Measurements from ENCODE around the gene EPAS1.
A peak's percentile ranks its signal among the peaks of the same experiment; 100 is the strongest.

The EPAS1 gene

GRCh38 chr2:46410273-46411244, 113.4 kb downstream of the EPAS1 start:
- Mint-ChIP-seq H3K27ac (no peak overlapping the region), H3K27me3 (no peaks in the 10 kb centered on the region), H3K4me1 (ENCODE audit: low read depth) (no peaks in the 10 kb centered on the region), H3K9me3 (peaks cover 5% of the 10 kb centered on the region), H3K36me3 (ENCODE audit: low read depth) (no peaks in the 10 kb centered on the region), H3K4me3 (no peak overlapping the region)

DNA sequence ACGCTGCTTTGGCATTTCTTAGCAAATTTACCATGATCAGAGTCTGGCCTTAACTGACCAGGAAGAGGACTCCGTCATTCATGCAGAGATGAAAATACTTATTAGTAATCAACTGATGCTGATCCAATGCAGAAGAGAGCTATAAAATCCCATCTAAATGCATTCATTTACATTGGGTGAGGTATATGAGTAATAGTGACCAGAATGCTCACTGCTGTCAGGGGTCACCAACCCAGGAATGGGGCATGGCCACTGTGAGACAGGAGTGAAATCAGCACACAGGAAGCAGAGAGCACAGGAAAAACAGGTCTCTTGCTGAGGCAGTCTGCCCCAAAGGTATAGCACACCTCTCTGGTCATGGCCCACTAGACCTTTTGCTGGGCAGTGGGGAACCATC, 114.0 kb downstream of the EPAS1 start:
- Mint-ChIP-seq H3K36me3 (ENCODE audit: low read depth) (peaks cover 3% of the 10 kb centered on the region), H3K9me3 (peaks cover 8% of the 10 kb centered on the region)

GRCh38 chr2:46411985-46412384, 114.8 kb downstream of the EPAS1 start:
- Mint-ChIP-seq H3K27ac (no peak overlapping the region), H3K4me3 (no peak overlapping the region), H3K4me1 (ENCODE audit: low read depth) (no peaks in the 10 kb centered on the region), H3K36me3 (ENCODE audit: low read depth) (peaks cover 11% of the 10 kb centered on the region), H3K27me3 (peaks cover 3% of the 10 kb centered on the region), H3K9me3 (peaks cover 15% of the 10 kb centered on the region)

More for the DNA sequence above, 114.0 kb downstream of the EPAS1 start:
- H3K27ac Mint-ChIP-seq, result no peak overlapping the region
- no peak overlapping the region for H3K4me3 Mint-ChIP-seq
- H3K27me3 Mint-ChIP-seq, result no peaks in the 10 kb centered on the region
- H3K4me1 Mint-ChIP-seq (ENCODE audit: low read depth), result no peaks in the 10 kb centered on the region

- H3K27ac Mint-ChIP-seq, result no peak overlapping the region
- H3K27me3 Mint-ChIP-seq, result peaks cover 3% of the 10 kb centered on the region
- no peak overlapping the region for H3K4me3 Mint-ChIP-seq
- no peaks in the 10 kb centered on the region for H3K4me1 Mint-ChIP-seq (ENCODE audit: low read depth)
- peaks cover 11% of the 10 kb centered on the region for H3K36me3 Mint-ChIP-seq (ENCODE audit: low read depth)
- peaks cover 23% of the 10 kb centered on the region for H3K9me3 Mint-ChIP-seq
Observed at GRCh38 chr2:46413111-46413510, 115.9 kb downstream of the EPAS1 start.

GRCh38 chr2:46413631-46414030, 116.4 kb downstream of the EPAS1 start:
- H3K4me3 Mint-ChIP-seq, result no peak overlapping the region
- H3K27ac Mint-ChIP-seq, result no peak overlapping the region
- H3K36me3 Mint-ChIP-seq (ENCODE audit: low read depth), result peaks cover 11% of the 10 kb centered on the region
- H3K4me1 Mint-ChIP-seq (ENCODE audit: low read depth), result no peaks in the 10 kb centered on the region
- peaks cover 3% of the 10 kb centered on the region for H3K27me3 Mint-ChIP-seq
- H3K9me3 Mint-ChIP-seq, result peaks cover 26% of the 10 kb centered on the region

DNA sequence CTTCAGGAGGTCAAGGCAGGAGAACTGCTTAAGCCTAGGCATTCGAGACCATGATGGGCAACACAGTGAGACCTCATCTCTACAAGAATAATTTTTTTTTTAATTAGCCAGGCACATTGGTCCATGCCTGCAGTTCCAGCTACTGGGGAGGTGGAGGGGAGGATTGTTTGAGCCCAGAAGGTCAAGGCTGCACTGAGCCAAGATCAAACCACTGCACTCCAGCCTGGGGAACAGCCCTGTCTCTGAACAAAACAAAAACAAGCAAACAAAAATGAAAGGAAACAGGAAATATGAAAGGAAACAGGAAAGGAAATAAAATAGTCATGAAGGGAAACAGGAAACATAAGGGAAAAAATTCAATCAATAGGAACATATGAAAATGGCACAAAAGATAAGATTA, 117.5 kb downstream of the EPAS1 start:
- H3K4me1 Mint-ChIP-seq (ENCODE audit: low read depth), result no peaks in the 10 kb centered on the region
- peaks cover 3% of the 10 kb centered on the region for H3K27me3 Mint-ChIP-seq
- no peak overlapping the region for H3K4me3 Mint-ChIP-seq
- H3K9me3 Mint-ChIP-seq, result peaks cover 29% of the 10 kb centered on the region
- peaks cover 11% of the 10 kb centered on the region for H3K36me3 Mint-ChIP-seq (ENCODE audit: low read depth)
- H3K27ac Mint-ChIP-seq, result no peak overlapping the region

GRCh38 chr2:46416280-46416679, 119.1 kb downstream of the EPAS1 start:
- Mint-ChIP-seq H3K4me3 (no peak overlapping the region), H3K36me3 (ENCODE audit: low read depth) (peaks cover 11% of the 10 kb centered on the region), H3K4me1 (ENCODE audit: low read depth) (no peaks in the 10 kb centered on the region), H3K27me3 (peaks cover 3% of the 10 kb centered on the region), H3K27ac (no peak overlapping the region), H3K9me3 (peaks cover 30% of the 10 kb centered on the region)

DNA sequence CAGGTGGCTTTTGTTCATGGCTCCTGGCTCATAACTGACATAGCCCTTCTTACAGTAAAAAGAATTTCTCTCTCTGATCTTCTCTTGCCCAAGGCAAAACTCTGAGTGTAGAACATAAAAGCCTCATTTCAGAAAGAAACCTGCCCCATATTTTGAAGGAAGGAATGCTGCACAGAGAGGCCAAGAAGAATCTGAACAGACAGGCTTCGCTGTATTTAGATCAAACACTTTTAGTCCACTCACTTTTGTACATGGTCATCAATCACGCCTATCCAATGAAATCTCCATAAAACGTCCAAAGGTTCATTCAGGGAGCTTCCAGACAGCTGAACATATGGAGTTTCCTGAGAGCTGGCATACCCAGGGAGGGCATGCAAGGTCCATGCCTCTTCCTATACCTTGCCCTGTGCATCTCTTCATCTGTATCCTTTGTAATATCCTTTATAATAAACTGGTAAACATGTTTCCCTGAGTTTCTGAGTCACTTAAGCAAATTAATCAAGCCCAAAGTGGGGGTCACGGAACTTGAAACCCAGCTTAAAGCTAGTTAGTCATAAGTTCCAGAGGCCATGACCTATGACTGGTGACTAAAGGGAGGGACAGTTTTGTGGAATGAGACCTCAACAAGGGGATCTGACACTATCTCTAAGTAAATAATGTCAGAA, 119.7 kb downstream of the EPAS1 start:
- Mint-ChIP-seq H3K27me3 (peaks cover 3% of the 10 kb centered on the region), H3K9me3 (peaks cover 30% of the 10 kb centered on the region), H3K4me1 (ENCODE audit: low read depth) (no peaks in the 10 kb centered on the region), H3K36me3 (ENCODE audit: low read depth) (peaks cover 11% of the 10 kb centered on the region), H3K27ac (no peak overlapping the region), H3K4me3 (no peak overlapping the region)

- H3K4me1 Mint-ChIP-seq (ENCODE audit: low read depth), result peaks cover 4% of the 10 kb centered on the region
- H3K36me3 Mint-ChIP-seq (ENCODE audit: low read depth), result peaks cover 11% of the 10 kb centered on the region
- H3K27me3 Mint-ChIP-seq, result peaks cover 3% of the 10 kb centered on the region
- H3K27ac Mint-ChIP-seq, result no peak overlapping the region
- no peak overlapping the region for H3K4me3 Mint-ChIP-seq
- H3K9me3 Mint-ChIP-seq, result peaks cover 25% of the 10 kb centered on the region
Observed at GRCh38 chr2:46420945-46421344, 123.7 kb downstream of the EPAS1 start.

DNA sequence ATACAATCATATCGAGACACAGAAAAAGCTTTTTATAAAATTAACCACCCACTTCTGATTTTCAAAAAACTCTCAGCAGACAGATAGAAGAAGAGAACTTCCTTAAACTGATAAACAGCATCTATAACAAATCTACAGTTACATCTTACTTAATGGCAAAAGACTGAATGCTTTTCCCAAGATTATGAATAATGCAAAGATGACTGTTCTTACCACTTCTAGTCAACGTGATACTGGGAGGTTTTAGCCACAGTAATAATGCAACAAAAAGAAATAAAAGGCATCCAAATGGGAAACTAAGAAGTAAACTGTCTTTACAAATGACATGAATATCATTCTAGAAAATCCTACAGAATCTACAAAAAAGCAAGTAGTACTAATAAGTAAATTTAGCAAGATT, 124.2 kb downstream of the EPAS1 start:
- H3K4me1 Mint-ChIP-seq (ENCODE audit: low read depth), result peaks cover 4% of the 10 kb centered on the region
- H3K36me3 Mint-ChIP-seq (ENCODE audit: low read depth), result peaks cover 7% of the 10 kb centered on the region
- no peak overlapping the region for H3K27ac Mint-ChIP-seq
- peaks cover 3% of the 10 kb centered on the region for H3K27me3 Mint-ChIP-seq
- peaks cover 21% of the 10 kb centered on the region for H3K9me3 Mint-ChIP-seq
- no peak overlapping the region for H3K4me3 Mint-ChIP-seq

DNA sequence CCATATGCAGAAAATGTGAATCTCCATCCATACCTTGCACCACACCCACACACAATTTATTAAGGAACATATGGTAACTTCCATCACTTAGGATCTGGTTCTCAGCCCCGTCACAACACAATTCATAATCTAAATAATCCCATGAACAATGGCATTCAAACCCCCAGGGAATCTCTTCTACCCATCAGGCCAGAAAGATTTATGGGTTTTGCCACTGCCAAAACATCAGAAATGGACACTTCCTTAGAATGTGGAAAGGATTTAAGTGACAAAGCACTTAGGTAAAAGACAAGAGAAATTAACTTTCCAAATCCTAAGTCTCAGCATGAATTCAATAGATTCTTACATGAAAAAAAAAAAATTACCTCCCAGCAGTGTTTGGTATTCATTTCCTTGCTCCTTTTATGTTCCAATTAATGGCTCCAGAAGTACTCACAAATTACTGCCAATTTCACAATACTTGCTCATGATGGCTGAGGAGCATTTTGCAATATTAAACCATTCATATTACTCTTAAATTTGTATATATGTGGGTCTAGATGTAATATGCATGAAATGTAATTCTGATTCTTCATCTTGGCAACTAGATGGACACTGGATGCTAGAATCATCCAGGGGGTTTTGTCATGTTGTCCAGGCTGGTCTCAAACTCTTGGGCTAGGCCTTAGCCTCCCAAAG, 125.6 kb downstream of the EPAS1 start:
- peaks cover 4% of the 10 kb centered on the region for H3K4me1 Mint-ChIP-seq (ENCODE audit: low read depth)
- H3K9me3 Mint-ChIP-seq, result peaks cover 9% of the 10 kb centered on the region
- no peak overlapping the region for H3K4me3 Mint-ChIP-seq
- no peaks in the 10 kb centered on the region for H3K36me3 Mint-ChIP-seq (ENCODE audit: low read depth)
- peak overlapping the region; percentile 8 for H3K27ac Mint-ChIP-seq
- H3K27me3 Mint-ChIP-seq, result no peaks in the 10 kb centered on the region

GRCh38 chr2:46424937-46425336, 127.7 kb downstream of the EPAS1 start:
- Mint-ChIP-seq H3K27me3 (no peaks in the 10 kb centered on the region), H3K4me3 (no peak overlapping the region), H3K27ac (no peak overlapping the region), H3K9me3 (peaks cover 3% of the 10 kb centered on the region), H3K4me1 (ENCODE audit: low read depth) (peaks cover 4% of the 10 kb centered on the region), H3K36me3 (ENCODE audit: low read depth) (no peaks in the 10 kb centered on the region)

DNA sequence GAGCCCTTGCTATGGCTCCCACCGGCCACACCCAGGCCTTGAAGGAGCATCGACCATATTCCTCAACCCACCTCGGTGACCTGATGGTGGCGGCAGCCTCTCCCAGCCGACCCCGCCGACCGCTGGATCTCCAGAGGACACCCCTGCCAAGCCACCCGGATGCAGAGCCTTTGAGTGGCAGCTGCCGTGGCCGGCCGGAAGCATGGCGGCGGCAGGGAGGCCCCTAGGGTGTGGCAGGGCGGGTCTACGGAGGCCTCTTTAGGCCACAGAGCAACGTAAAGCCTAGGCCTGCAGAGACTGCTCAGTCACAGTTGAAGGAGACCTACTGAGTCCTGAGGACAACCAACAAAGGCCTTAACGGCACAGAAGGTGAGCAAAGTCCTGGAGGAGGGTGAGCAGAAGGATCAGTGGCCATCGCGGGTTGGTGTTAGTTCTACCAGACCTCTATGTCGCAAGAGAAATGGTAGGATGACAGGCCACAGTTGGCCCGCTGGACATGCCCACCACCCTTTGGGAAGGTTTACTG, 131.8 kb downstream of the EPAS1 start:
- H3K4me3 Mint-ChIP-seq, result no peak overlapping the region
- H3K27me3 Mint-ChIP-seq, result no peaks in the 10 kb centered on the region
- peaks cover 3% of the 10 kb centered on the region for H3K9me3 Mint-ChIP-seq
- peaks cover 34% of the 10 kb centered on the region for H3K4me1 Mint-ChIP-seq (ENCODE audit: low read depth)
- no peak overlapping the region for H3K27ac Mint-ChIP-seq
- no peaks in the 10 kb centered on the region for H3K36me3 Mint-ChIP-seq (ENCODE audit: low read depth)

DNA sequence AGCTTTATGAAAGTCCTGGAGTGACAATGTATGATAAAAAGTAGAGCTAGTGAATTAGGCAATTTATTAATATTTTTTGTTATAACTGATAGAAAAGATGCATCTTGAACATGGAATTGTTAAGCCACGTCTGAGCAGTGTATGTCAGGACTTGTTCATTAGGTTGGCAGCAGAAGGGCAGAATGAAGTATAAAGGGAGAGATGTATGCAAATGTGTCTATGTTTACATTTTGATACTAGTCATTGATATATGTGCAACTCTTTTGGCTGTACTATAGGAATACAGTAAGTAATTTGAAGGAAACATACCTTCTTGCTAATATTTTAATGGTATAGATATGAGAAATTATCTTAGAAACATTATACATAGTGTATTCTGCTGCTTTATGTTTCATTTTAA, 133.2 kb downstream of the EPAS1 start:
- no peaks in the 10 kb centered on the region for H3K36me3 Mint-ChIP-seq (ENCODE audit: low read depth)
- H3K9me3 Mint-ChIP-seq, result peaks cover 3% of the 10 kb centered on the region
- no peaks in the 10 kb centered on the region for H3K27me3 Mint-ChIP-seq
- peaks cover 39% of the 10 kb centered on the region for H3K4me1 Mint-ChIP-seq (ENCODE audit: low read depth)
- no peak overlapping the region for H3K27ac Mint-ChIP-seq
- H3K4me3 Mint-ChIP-seq, result no peak overlapping the region

GRCh38 chr2:46430992-46431391, 133.8 kb downstream of the EPAS1 start:
- Mint-ChIP-seq H3K4me3 (no peak overlapping the region), H3K4me1 (ENCODE audit: low read depth) (peaks cover 39% of the 10 kb centered on the region), H3K27ac (no peak overlapping the region), H3K9me3 (peaks cover 3% of the 10 kb centered on the region), H3K27me3 (no peaks in the 10 kb centered on the region), H3K36me3 (ENCODE audit: low read depth) (no peaks in the 10 kb centered on the region)
